ENCODE results near the gene NSD1.

The NSD1 gene

GRCh38 chr5:177349762-177350161, 216.2 kb downstream of the NSD1 start:
- no peak for DNase-seq (ENCODE audit: low spot score)
